Lower leg skin (tissue), 4 donors: ENCODE results near the gene RBFOX2. TPM values are rescaled to one million over a fixed set of nuclear protein-coding genes. Genes with fewer than 3 reads are reported as not detected.

Source experiments
- DNase-seq, 2 donors: peaks; one replicate each; pipeline ENCODE4 v3.0.0-alpha.2; 2019; ENCODE audit warnings: low spot score in 2 of 2
- H3K4me3 ChIP-seq: fragments of 200-600 bp; sonication (generic); 2 replicates; pipeline ENCODE4 v1.5.1; 2017; ENCODE audit warnings: mild to moderate bottlenecking, low read depth; ENCODE audit not compliant: poor library complexity, severe bottlenecking
- POLR2A ChIP-seq, 2 donors: fragments of 450-650 bp; IDR thresholded peaks; one replicate each; pipeline ENCODE4 v1.6.1; 2016 to 2017; ENCODE audit warnings: antibody characterized with exemption in 2 of 2, mild to moderate bottlenecking in 1 of 2, moderate library complexity in 1 of 2
- WGBS, 2 donors: methylation state at CpG; one replicate each; pipeline ENCODE4 v1.1.5; 2018; 5-methylcytosine and 5-hydroxymethylcytosine counted together
- intact Hi-C: fragments of 100-400 bp; cut with DNase I; formaldehyde crosslinking; loops from one replicate; pipeline ENCODE4 v1.15.0; 2023; ENCODE audit warnings: low total_unique reads
- total RNA-seq, 4 donors: library from RNA; depleted of rRNA; stranded (reverse); fragments of >200 nt; gene quantifications; one replicate each; pipeline ENCODE4 v1.1.0, GENCODE V29; 2016
- TF ChIP-seq, protein P1 (sequence below), 3 donors: fragments of 450-650 bp; IDR thresholded peaks; one replicate each; pipeline ENCODE4 v1.5.1; 2016; ENCODE audit warnings: antibody characterized with exemption in 3 of 3, mild to moderate bottlenecking in 3 of 3, moderate library complexity in 2 of 3

The RBFOX2 gene
- total RNA-seq, 4 donors from 2014 or later: 40.9 to 56.5 (median 51.1) TPM

DNA sequence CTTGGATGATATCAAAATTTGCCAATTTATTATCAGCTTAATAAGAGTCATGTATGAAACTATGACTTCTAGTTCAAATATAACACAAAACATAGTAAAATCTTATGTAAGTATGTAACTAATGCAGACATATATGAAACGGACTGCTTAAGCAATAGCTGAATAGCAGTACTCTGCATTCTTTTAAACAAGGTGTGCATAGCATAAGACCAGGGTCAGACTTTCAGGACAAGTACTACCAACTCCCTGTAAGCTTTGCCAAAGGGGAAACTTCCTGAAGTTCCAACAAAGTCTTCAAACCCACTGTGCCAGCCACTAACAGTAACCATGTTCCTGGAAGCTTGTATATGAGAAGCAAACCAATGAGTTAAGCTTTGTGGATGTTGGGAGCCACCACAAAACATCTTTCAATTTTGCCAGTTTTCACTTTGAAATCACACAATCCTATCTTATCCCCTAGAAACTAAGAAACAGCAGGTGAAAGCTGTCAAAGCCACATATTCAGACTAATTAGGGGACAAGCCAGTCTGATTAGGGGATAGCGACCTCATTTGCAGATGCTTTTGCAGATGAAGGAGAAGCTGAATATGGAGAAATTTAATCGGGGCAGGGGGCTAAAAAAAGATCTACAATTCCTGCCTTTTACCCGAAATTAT, 13.3 kb downstream of the RBFOX2 start:
- TF ChIP-seq POLR2A (IDR thresholded peaks at IDR 0.05): no peak
- TF ChIP-seq, protein P1, sequence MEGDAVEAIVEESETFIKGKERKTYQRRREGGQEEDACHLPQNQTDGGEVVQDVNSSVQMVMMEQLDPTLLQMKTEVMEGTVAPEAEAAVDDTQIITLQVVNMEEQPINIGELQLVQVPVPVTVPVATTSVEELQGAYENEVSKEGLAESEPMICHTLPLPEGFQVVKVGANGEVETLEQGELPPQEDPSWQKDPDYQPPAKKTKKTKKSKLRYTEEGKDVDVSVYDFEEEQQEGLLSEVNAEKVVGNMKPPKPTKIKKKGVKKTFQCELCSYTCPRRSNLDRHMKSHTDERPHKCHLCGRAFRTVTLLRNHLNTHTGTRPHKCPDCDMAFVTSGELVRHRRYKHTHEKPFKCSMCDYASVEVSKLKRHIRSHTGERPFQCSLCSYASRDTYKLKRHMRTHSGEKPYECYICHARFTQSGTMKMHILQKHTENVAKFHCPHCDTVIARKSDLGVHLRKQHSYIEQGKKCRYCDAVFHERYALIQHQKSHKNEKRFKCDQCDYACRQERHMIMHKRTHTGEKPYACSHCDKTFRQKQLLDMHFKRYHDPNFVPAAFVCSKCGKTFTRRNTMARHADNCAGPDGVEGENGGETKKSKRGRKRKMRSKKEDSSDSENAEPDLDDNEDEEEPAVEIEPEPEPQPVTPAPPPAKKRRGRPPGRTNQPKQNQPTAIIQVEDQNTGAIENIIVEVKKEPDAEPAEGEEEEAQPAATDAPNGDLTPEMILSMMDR (IDR thresholded peaks at IDR 0.05): no peak
- H3K4me3 ChIP-seq: no peak overlapping the region
- intact Hi-C loops: no loop called here
- no peak for DNase-seq
- WGBS, 2 donors: 63 to 65% methylated on average over 4 of the region's 4 CpGs

DNA sequence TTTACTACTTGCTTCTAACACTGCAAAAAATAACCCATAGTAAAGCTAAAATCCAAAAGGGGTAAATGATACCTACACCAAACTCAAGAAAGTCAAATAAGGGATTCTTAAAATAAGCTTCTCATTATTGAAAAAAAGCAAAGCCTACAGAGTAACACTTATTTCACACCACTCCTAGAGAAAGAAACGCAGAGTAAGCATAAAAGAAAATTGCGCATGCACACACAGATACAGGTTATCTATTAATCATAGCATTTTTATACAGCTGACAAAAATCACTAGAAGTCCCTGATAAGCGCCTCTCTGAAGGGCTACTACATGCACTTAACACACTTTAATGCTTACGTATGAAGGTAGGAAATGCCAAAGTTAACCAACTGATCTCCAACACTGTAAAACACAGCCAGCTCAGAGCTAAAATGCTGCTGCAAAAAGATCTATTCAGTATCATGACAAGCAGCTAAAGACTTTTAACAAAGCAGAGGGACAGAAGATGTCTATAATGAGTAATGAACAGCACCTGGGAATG, 14.0 kb downstream of the RBFOX2 start:
- 77 to 81% methylated on average over 4 of the region's 4 CpGs for WGBS, 2 donors
- no peak for DNase-seq
- TF ChIP-seq, protein P1 (IDR thresholded peaks at IDR 0.05): no peak
- intact Hi-C loops: no loop called here
- H3K4me3 ChIP-seq: no peak overlapping the region

GRCh38 chr22:36012332-36012731, 16.3 kb downstream of the RBFOX2 start:
- no peak for TF ChIP-seq POLR2A (IDR thresholded peaks at IDR 0.05)
- TF ChIP-seq, protein P1 (IDR thresholded peaks at IDR 0.05): no peak
- WGBS, 2 donors: 93 to 94% methylated on average over 4 of the region's 4 CpGs
- intact Hi-C loops: no loop called here

DNA sequence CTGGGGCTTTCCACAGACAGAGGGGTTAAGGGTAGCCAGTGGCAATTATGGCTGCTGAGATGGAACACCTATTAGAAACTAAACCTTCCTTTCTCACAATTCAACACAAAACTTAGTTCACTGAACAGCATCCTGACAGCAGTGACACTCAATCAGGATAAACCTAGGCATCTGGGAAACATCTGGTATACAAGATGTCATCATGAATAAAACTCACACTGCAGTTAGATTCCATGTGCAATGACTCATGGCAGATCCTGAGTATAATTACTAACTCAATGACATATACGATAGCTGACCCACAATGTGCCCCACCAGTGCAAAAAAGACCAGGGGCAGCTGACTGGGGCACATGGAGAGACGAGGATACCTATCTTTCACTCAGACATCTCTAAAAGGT, 17.7 kb downstream of the RBFOX2 start:
- no peak for DNase-seq
- intact Hi-C loops: no loop called here
- H3K4me3 ChIP-seq: no peak overlapping the region
- TF ChIP-seq POLR2A (IDR thresholded peaks at IDR 0.05): no peak
- WGBS, 2 donors: 57 to 66% methylated on average over 2 of the region's 2 CpGs

More at GRCh38 chr22:36012332-36012731, 16.3 kb downstream of the RBFOX2 start:
- no peak overlapping the region for H3K4me3 ChIP-seq
- no peak for DNase-seq

DNA sequence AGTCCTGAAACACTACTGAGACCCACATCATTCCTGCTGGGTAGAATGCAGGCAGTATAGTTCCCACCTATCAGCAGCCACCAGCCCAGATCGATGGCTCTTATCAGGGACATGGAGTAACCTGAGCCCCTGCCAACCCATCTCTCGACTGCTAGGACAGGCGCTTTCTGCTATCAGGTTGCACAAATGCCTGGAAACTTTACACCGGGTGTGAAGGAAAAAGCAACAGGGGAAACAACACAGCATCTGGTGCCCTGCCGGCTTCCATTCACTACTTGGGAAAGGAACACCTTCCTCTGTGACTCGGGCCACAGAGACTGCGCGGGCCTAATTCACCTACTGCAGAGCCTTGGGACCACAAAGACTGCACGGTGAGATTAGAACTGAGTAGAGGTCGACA, 18.5 kb downstream of the RBFOX2 start:
- 69 to 79% methylated on average over 10 of the region's 10 CpGs for WGBS, 2 donors
- H3K4me3 ChIP-seq: no peak overlapping the region
- no peak for TF ChIP-seq POLR2A (IDR thresholded peaks at IDR 0.05)
- TF ChIP-seq, protein P1 (IDR thresholded peaks at IDR 0.05): no peak
- DNase-seq: no peak
- intact Hi-C loops: no loop called here

DNA sequence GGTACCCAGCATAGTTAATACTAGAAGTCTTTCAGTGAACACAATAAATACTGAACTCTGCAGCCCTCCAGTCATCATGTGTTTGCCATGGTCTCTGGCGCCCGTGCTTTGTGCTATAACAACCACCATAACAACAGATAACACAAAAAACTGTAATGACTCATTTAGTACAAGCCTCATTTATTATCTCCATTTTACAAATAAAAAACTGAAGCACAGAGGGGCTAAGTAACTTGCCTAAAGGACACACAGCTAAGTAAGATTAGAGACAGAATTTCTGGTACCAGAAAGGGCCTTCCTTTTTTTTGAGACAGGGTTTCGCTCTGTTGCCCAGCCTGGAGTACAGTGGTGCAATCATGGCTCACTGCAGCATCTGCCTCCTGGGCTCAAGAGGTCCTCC, 19.5 kb downstream of the RBFOX2 start:
- intact Hi-C loops: no loop called here
- WGBS, 2 donors: 50 to 58% methylated on average over 3 of the region's 3 CpGs
- DNase-seq: no peak
- H3K4me3 ChIP-seq: no peak overlapping the region
- TF ChIP-seq, protein P1 (IDR thresholded peaks at IDR 0.05): no peak
